OCI-LY1 (cell line): ENCODE data around the gene GSTT2B.
"Not testable (repeated sequence)": the region's sequence is repeated elsewhere in the genome, so short reads cannot be mapped to it uniquely, and the experiment has no call there.

Source experiments
- EZH2 ChIP-seq: fragments of 200-600 bp; sonication (generic), shearing (Covaris generic); IDR thresholded peaks from 2 replicates; pipeline ENCODE4 v1.8.0; 2017; ENCODE audit warnings: borderline replicate concordance, mixed run types, mild to moderate bottlenecking, antibody characterized with exemption, low read length, moderate library complexity, mixed read lengths
- TF ChIP-seq, protein P1 (sequence below): fragments of 200-600 bp; sonication (generic), shearing (Covaris generic); IDR thresholded peaks from 2 replicates; pipeline ENCODE4 v1.5.1; 2017; ENCODE audit warnings: mild to moderate bottlenecking, antibody characterized with exemption, low read length, moderate library complexity, mixed read lengths

DNA sequence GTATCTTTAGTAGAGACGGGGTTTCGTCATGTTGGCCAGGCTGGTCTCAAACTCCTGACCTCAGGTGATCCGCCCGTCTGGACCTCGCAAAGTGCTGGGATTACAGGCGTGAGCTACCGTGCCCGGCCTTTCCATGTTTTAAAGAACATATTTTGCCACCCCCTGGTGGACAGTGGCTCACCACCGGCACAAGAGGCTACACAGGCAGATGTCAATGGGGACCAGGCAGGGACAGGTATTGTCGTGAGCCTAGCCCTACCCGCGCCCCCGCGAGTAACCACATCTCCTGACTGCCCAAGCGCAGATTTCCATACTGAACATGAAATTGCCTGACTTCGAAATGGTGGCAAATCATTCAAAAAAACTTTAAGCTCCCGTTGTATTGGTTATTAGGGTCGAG lies 5.1 kb upstream of the GSTT2B start:
- TF ChIP-seq, protein P1, sequence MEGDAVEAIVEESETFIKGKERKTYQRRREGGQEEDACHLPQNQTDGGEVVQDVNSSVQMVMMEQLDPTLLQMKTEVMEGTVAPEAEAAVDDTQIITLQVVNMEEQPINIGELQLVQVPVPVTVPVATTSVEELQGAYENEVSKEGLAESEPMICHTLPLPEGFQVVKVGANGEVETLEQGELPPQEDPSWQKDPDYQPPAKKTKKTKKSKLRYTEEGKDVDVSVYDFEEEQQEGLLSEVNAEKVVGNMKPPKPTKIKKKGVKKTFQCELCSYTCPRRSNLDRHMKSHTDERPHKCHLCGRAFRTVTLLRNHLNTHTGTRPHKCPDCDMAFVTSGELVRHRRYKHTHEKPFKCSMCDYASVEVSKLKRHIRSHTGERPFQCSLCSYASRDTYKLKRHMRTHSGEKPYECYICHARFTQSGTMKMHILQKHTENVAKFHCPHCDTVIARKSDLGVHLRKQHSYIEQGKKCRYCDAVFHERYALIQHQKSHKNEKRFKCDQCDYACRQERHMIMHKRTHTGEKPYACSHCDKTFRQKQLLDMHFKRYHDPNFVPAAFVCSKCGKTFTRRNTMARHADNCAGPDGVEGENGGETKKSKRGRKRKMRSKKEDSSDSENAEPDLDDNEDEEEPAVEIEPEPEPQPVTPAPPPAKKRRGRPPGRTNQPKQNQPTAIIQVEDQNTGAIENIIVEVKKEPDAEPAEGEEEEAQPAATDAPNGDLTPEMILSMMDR = not testable (repeated sequence)
- TF ChIP-seq EZH2 = not testable (repeated sequence)
